ENCODE results near the gene EXOC6B.

DNA sequence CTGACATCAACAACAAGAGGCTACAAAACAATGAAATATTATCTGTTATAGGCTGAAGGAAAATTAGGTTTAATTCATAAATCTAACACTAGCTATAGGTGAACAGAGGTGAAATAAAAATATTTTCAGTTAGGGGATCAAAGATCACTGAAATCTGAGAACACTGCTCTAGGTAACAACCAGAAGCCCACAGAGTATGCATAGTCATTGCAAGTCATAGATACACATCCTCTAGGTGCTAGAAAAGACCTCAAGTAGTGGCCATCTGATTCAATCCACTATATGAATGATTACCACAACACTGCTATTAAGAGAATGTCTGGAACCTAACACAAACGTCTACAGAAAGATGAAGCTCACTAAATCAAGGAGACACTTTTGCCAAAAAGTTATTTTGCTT is 413.6 kb downstream of the EXOC6B start:
- TF ChIP-seq, protein P1, sequence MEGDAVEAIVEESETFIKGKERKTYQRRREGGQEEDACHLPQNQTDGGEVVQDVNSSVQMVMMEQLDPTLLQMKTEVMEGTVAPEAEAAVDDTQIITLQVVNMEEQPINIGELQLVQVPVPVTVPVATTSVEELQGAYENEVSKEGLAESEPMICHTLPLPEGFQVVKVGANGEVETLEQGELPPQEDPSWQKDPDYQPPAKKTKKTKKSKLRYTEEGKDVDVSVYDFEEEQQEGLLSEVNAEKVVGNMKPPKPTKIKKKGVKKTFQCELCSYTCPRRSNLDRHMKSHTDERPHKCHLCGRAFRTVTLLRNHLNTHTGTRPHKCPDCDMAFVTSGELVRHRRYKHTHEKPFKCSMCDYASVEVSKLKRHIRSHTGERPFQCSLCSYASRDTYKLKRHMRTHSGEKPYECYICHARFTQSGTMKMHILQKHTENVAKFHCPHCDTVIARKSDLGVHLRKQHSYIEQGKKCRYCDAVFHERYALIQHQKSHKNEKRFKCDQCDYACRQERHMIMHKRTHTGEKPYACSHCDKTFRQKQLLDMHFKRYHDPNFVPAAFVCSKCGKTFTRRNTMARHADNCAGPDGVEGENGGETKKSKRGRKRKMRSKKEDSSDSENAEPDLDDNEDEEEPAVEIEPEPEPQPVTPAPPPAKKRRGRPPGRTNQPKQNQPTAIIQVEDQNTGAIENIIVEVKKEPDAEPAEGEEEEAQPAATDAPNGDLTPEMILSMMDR (IDR thresholded peaks at IDR 0.05), result no peak
- TF ChIP-seq POLR2A (IDR thresholded peaks at IDR 0.05), result no peak

All from heart left ventricle (tissue), 13 donors.